ENCODE measurements around the gene AURKAIP1. TPM values are rescaled to one million over a fixed set of nuclear protein-coding genes. Genes with fewer than 3 reads are reported as not detected.

The AURKAIP1 gene
- total and polyA plus RNA-seq, 2 of the 13 experiments (the other 11 are each of a cell fraction or from before 2014, with no cell fraction given) = 69.5 to 175 TPM

- TF ChIP-seq TAF1 (CRISPR knock-in tag; IDR thresholded peaks at IDR 0.05) (peak; percentile 75), ZBTB2 (CRISPR knock-in tag; IDR thresholded peaks at IDR 0.05; ENCODE audit: low read depth) (peak; percentile 66), IRF2 (CRISPR knock-in tag; IDR thresholded peaks at IDR 0.05) (peak; percentile 95), IRF1 (CRISPR knock-in tag; IDR thresholded peaks at IDR 0.05; ENCODE audit: low read depth) (0 out of 2 replicates have a peak, but pooled peaks have one; percentile 62), ZNF660 (CRISPR knock-in tag; IDR thresholded peaks at IDR 0.05; ENCODE audit: borderline replicate concordance, low read depth) (no peak), ZNF329 (CRISPR knock-in tag; IDR thresholded peaks at IDR 0.05; ENCODE audit: low read depth) (no peak; the same call in 1 of the 2 replicates), ZNF883 (CRISPR knock-in tag; IDR thresholded peaks at IDR 0.05; ENCODE audit: not compliant biosample characterization) (no peak), PAXIP1 (CRISPR knock-in tag; conservative IDR thresholded peaks at IDR 0.05) (peak; percentile 99), ZHX2 (IDR thresholded peaks at IDR 0.05; ENCODE audit: low read depth) (peak; percentile 65; the same call in 1 of the 2 replicates), ZHX2 (CRISPR knock-in tag; IDR thresholded peaks at IDR 0.05; ENCODE audit: borderline replicate concordance) (no peak; the same call in 1 of the 2 replicates), POLR2A (IDR thresholded peaks at IDR 0.05; ENCODE audit: insufficient read depth in 1 of 2, low read depth in 2 of 2, low read length in 2 of 2) (peak in 1 of 2 experiments; percentile 17; a peak in 1 of 4 replicates), HIVEP1 (CRISPR knock-in tag; IDR thresholded peaks at IDR 0.05) (peak; percentile 86), NCOA5 (CRISPR knock-in tag; IDR thresholded peaks at IDR 0.05) (peak; percentile 92; the same call in 1 of the 2 replicates), SNAPC2 (CRISPR knock-in tag; IDR thresholded peaks at IDR 0.05) (peak; percentile 64)
Observed at GRCh38 chr1:1400576-1401456, 25.8 kb upstream of the AURKAIP1 start (continued).
